Panc1 (cell line): Measurements from ENCODE around the gene NECTIN1. TPM values are rescaled to one million over a fixed set of nuclear protein-coding genes. Genes with fewer than 3 reads are reported as not detected.
A peak's percentile ranks its signal among the peaks of the same experiment; 100 is the strongest.

Source experiments
- ATAC-seq: fragments of 200-7000 bp; cut with Tn5 transposase; 2 replicates; pipeline ENCODE4 v1.9.1; 2020; ENCODE audit warnings: mild to moderate bottlenecking, moderate library complexity
- BruUV-seq: library from RNA; stranded (reverse); fragments of 400-500 nt; replicated peaks from 2 replicates; lab custom pipeline; 2021; lab: Mats Ljungman, UMichigan
- CTCF ChIA-PET: fragments of 300-600 bp; sonication (Branson Sonifier 250); formaldehyde crosslinking; loops from one replicate; lab custom pipeline; 2022; ENCODE audit warnings: antibody characterized with exemption; lab: Charles Lee
- POLR2A ChIA-PET: fragments of 300-600 bp; sonication (Branson Sonifier 250); formaldehyde crosslinking; loops from one replicate; lab custom pipeline; 2022; ENCODE audit warnings: antibody characterized with exemption; lab: Charles Lee
- DNase-seq: peaks from one replicate; pipeline ENCODE4 v3.0.0-alpha.2; 2010; ENCODE audit warnings: low read depth, low spot score
- H3K27ac ChIP-seq: 2 replicates; pipeline ENCODE4 v1.5.1; 2011; ENCODE audit warnings: mild to moderate bottlenecking, low read length, inconsistent platforms
- H3K27me3 ChIP-seq: fragments of 200-500 bp; sonication (Bioruptor generic); 2 replicates; pipeline ENCODE4 v1.6.0; 2014; ENCODE audit warnings: low read length, inconsistent platforms; ENCODE audit not compliant: control insufficient read depth, insufficient read depth
- H3K36me3 ChIP-seq: fragments of 200-500 bp; sonication (Bioruptor generic); 2 replicates; pipeline ENCODE4 v1.5.1; 2014; ENCODE audit warnings: inconsistent platforms, mild to moderate bottlenecking, low read length, moderate library complexity; ENCODE audit not compliant: control insufficient read depth, insufficient read depth
- H3K4me1 ChIP-seq: 2 replicates; pipeline ENCODE4 v1.5.1; 2011; ENCODE audit warnings: inconsistent platforms, mild to moderate bottlenecking, low read length, moderate library complexity; ENCODE audit not compliant: control insufficient read depth, insufficient read depth
- H3K4me3 ChIP-seq, 2 experiments: 2 replicates each; pipeline ENCODE4 v1.5.1; 2011 to 2012; ENCODE audit warnings: low read depth in 2 of 2, low read length in 2 of 2, mild to moderate bottlenecking in 2 of 2, inconsistent platforms in 1 of 2, moderate library complexity in 1 of 2
- H3K9me3 ChIP-seq: fragments of 200-500 bp; sonication (Bioruptor generic); 2 replicates; pipeline ENCODE4 v1.5.1; 2014; ENCODE audit warnings: low read depth, mild to moderate bottlenecking, inconsistent platforms, low read length, moderate library complexity; ENCODE audit not compliant: control insufficient read depth, insufficient read depth
- POLR2AphosphoS5 ChIP-seq: IDR thresholded peaks from 2 replicates; pipeline ENCODE4 v1.6.1; 2012; ENCODE audit warnings: mild to moderate bottlenecking, low read depth, low read length, moderate library complexity
- SIN3A ChIP-seq: IDR thresholded peaks from 2 replicates; pipeline ENCODE4 v1.6.1; 2012; ENCODE audit warnings: low read depth, mild to moderate bottlenecking, low read length, moderate library complexity, borderline replicate concordance; ENCODE audit not compliant: insufficient read depth
- TCF7L2 ChIP-seq: IDR thresholded peaks from 2 replicates; pipeline ENCODE4 v1.6.1; 2011; ENCODE audit warnings: mild to moderate bottlenecking, low read depth, low read length, inconsistent platforms
- in situ Hi-C: cut with HindIII; loops from 2 replicates; pipeline ENCODE4 v1.10.0; 2016; ENCODE audit warnings: low sequenced_read_pairs, low pct_unique_long_range_greater_than_20kb
- intact Hi-C: fragments of 100-400 bp; cut with micrococcal nuclease; formaldehyde crosslinking; loops from one replicate; pipeline ENCODE4 v1.10.0; 2022; ENCODE audit not compliant: unreplicated experiment
- total RNA-seq: library from RNA; stranded (reverse); gene quantifications from one replicate; pipeline ENCODE4 v1.2.1, GENCODE V29; 2021; ENCODE audit not compliant: unreplicated experiment
- TF ChIP-seq, protein P1 (sequence below), 2 experiments: IDR thresholded peaks; 2 replicates each; pipeline ENCODE4 v1.6.1; 2011 to 2012; ENCODE audit warnings: low read depth in 2 of 2, control low read depth in 1 of 2, low read length in 1 of 2, mild to moderate bottlenecking in 1 of 2, moderate library complexity in 1 of 2; ENCODE audit not compliant: insufficient read depth in 1 of 2
- TF ChIP-seq, protein P2 (sequence below): fragments of 450-650 bp; IDR thresholded peaks from 2 replicates; pipeline ENCODE4 v1.5.1; 2017; ENCODE audit warnings: mild to moderate bottlenecking

Gene NECTIN1
- total RNA-seq, 1 experiment from 2014 or later = 14.6 TPM

DNA sequence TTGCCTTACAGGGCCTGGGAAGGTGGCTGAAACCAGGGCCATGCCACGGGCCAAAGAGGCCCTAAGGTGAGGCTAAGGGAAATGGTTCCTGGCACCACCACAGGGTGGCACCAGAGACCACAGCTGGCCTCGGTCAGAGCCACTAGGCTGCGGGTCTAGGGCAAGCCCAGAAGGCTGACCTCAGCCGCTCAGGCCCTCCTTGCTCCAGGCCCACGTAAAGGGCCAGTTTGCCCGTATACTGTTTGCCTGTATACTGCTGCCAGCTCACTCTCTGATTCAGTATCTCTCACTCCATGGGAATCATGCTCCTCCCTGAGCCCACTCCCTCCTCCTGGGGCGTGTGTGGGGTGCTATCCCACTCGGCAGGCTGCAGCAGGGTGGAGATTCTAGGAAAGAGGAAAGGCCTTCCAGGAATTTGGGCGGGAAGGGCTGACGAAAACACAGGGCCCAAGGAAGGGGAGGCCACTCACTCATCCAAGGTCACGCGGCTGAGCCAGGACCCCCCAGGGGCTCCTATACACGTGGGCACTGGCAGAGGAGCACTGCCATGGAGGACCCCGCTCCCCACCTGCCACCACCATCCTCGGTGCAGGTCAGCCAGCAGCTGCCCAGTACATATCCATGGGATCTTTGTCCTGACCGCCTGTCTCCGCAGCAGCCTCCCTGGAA lies 62.4 kb downstream of the NECTIN1 start:
- TF ChIP-seq, protein P1, sequence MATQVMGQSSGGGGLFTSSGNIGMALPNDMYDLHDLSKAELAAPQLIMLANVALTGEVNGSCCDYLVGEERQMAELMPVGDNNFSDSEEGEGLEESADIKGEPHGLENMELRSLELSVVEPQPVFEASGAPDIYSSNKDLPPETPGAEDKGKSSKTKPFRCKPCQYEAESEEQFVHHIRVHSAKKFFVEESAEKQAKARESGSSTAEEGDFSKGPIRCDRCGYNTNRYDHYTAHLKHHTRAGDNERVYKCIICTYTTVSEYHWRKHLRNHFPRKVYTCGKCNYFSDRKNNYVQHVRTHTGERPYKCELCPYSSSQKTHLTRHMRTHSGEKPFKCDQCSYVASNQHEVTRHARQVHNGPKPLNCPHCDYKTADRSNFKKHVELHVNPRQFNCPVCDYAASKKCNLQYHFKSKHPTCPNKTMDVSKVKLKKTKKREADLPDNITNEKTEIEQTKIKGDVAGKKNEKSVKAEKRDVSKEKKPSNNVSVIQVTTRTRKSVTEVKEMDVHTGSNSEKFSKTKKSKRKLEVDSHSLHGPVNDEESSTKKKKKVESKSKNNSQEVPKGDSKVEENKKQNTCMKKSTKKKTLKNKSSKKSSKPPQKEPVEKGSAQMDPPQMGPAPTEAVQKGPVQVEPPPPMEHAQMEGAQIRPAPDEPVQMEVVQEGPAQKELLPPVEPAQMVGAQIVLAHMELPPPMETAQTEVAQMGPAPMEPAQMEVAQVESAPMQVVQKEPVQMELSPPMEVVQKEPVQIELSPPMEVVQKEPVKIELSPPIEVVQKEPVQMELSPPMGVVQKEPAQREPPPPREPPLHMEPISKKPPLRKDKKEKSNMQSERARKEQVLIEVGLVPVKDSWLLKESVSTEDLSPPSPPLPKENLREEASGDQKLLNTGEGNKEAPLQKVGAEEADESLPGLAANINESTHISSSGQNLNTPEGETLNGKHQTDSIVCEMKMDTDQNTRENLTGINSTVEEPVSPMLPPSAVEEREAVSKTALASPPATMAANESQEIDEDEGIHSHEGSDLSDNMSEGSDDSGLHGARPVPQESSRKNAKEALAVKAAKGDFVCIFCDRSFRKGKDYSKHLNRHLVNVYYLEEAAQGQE (IDR thresholded peaks at IDR 0.05; ENCODE audit: insufficient read depth in 1 of 2, low read depth in 2 of 2, low read length in 1 of 2) = no peak
- TF ChIP-seq SIN3A = no peak
- no peak for TF ChIP-seq POLR2AphosphoS5
- TF ChIP-seq, protein P2, sequence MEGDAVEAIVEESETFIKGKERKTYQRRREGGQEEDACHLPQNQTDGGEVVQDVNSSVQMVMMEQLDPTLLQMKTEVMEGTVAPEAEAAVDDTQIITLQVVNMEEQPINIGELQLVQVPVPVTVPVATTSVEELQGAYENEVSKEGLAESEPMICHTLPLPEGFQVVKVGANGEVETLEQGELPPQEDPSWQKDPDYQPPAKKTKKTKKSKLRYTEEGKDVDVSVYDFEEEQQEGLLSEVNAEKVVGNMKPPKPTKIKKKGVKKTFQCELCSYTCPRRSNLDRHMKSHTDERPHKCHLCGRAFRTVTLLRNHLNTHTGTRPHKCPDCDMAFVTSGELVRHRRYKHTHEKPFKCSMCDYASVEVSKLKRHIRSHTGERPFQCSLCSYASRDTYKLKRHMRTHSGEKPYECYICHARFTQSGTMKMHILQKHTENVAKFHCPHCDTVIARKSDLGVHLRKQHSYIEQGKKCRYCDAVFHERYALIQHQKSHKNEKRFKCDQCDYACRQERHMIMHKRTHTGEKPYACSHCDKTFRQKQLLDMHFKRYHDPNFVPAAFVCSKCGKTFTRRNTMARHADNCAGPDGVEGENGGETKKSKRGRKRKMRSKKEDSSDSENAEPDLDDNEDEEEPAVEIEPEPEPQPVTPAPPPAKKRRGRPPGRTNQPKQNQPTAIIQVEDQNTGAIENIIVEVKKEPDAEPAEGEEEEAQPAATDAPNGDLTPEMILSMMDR = peak; percentile 97
- TF ChIP-seq TCF7L2 = no peak
- no peak overlapping the region for H3K4me3 ChIP-seq
- no peaks in the 10 kb centered on the region for H3K9me3 ChIP-seq
- intact Hi-C loops = loop anchor here (1.0 to 5.0 kb wide), 4 partner anchors 184 to 501 kb away; no protein-coding TSS in a partner anchor
- in situ Hi-C loops = no loop called here
- CTCF ChIA-PET = no interaction called here
- BruUV-seq = no TSS peak
- no peaks in the 10 kb centered on the region for H3K27me3 ChIP-seq
- POLR2A ChIA-PET = no interaction called here
- no peaks in the 10 kb centered on the region for H3K4me1 ChIP-seq
- no peaks in the 10 kb centered on the region for H3K36me3 ChIP-seq
- H3K27ac ChIP-seq = no peak overlapping the region
- ATAC-seq (peak; percentile 99), DNase-seq (peak; percentile 60)

DNA sequence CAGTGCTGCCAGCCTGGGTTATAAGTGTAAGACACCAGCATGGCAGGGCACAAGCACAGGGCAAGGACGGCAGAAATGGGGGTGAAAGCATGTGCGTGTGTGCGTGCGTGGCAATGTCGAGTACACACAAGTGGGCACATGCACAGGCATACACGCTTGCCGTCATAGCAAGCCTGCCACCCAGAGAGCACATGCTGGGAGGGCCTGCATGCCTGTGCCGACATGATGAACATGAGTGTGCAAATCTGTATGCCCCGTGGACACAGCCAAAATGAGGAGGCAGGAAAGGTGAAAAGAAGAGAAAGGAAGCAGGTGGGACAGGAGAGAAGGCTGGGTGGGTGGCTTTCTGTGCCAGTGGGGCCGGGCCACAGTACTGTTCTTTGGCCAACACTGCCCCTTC lies 62.9 kb downstream of the NECTIN1 start:
- ChIA-PET POLR2A (no interaction called here), CTCF (no interaction called here)
- Histone ChIP-seq H3K4me1 (no peaks in the 10 kb centered on the region), H3K4me3 (no peak overlapping the region), H3K36me3 (no peaks in the 10 kb centered on the region), H3K9me3 (no peaks in the 10 kb centered on the region), H3K27ac (no peak overlapping the region), H3K27me3 (no peaks in the 10 kb centered on the region)
- intact Hi-C loops (loop anchor here (1.0 to 5.0 kb wide), 4 partner anchors 184 to 501 kb away; no protein-coding TSS in a partner anchor), in situ Hi-C loops (no loop called here)
- TF ChIP-seq, protein P1 (IDR thresholded peaks at IDR 0.05; ENCODE audit: insufficient read depth in 1 of 2, low read depth in 2 of 2, low read length in 1 of 2) = no peak
- TF ChIP-seq POLR2AphosphoS5 = no peak
- TF ChIP-seq TCF7L2 = no peak
- no peak for TF ChIP-seq SIN3A
- TF ChIP-seq, protein P2 = no peak
- ATAC-seq = peak; percentile 20
- DNase-seq = no peak
- no TSS peak for BruUV-seq
